ENCODE measurements around the gene LRIT1.

- TF ChIP-seq CTCF (IDR thresholded peaks at IDR 0.05) (no peak), POLR2A (IDR thresholded peaks at IDR 0.05) (no peak)
These were observed 24.5 kb downstream of the LRIT1 start for GRCh38 chr10:84216834-84217233.
